ENCODE measurements around the gene COA6. TPM values are rescaled to one million over a fixed set of nuclear protein-coding genes. Genes with fewer than 3 reads are reported as not detected.

Gene COA6
- total RNA-seq, 1 donor from 2014 or later = 68.3 TPM

Other genes with a start within 250 kb of the COA6 start
- 70.7 and 75.9 TPM in 2 replicates for gene TARBP1, start 105.7 kb downstream of the COA6 start, total RNA-seq
- 206 and 217 TPM in 2 replicates for gene IRF2BP2, start 236.7 kb downstream of the COA6 start, total RNA-seq